Measurements from ENCODE around the gene TNIP2. TPM values are rescaled to one million over a fixed set of nuclear protein-coding genes. Genes with fewer than 3 reads are reported as not detected.
"Not testable (repeated sequence)": the region's sequence is repeated elsewhere in the genome, so short reads cannot be mapped to it uniquely, and the experiment has no call there.

Gene TNIP2
- total RNA-seq, 1 donor = 41.9 TPM

- no peak for DNase-seq (ENCODE audit: low read depth)
- TF ChIP-seq, protein P1, sequence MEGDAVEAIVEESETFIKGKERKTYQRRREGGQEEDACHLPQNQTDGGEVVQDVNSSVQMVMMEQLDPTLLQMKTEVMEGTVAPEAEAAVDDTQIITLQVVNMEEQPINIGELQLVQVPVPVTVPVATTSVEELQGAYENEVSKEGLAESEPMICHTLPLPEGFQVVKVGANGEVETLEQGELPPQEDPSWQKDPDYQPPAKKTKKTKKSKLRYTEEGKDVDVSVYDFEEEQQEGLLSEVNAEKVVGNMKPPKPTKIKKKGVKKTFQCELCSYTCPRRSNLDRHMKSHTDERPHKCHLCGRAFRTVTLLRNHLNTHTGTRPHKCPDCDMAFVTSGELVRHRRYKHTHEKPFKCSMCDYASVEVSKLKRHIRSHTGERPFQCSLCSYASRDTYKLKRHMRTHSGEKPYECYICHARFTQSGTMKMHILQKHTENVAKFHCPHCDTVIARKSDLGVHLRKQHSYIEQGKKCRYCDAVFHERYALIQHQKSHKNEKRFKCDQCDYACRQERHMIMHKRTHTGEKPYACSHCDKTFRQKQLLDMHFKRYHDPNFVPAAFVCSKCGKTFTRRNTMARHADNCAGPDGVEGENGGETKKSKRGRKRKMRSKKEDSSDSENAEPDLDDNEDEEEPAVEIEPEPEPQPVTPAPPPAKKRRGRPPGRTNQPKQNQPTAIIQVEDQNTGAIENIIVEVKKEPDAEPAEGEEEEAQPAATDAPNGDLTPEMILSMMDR (IDR thresholded peaks at IDR 0.05; ENCODE audit: insufficient read depth, low read depth, low read length) = no peak
- H3K4me3 ChIP-seq (ENCODE audit: low read depth, low read length) = no peak overlapping the region
Measured at GRCh38 chr4:2767705-2768074, 11.6 kb upstream of the TNIP2 start.

DNA sequence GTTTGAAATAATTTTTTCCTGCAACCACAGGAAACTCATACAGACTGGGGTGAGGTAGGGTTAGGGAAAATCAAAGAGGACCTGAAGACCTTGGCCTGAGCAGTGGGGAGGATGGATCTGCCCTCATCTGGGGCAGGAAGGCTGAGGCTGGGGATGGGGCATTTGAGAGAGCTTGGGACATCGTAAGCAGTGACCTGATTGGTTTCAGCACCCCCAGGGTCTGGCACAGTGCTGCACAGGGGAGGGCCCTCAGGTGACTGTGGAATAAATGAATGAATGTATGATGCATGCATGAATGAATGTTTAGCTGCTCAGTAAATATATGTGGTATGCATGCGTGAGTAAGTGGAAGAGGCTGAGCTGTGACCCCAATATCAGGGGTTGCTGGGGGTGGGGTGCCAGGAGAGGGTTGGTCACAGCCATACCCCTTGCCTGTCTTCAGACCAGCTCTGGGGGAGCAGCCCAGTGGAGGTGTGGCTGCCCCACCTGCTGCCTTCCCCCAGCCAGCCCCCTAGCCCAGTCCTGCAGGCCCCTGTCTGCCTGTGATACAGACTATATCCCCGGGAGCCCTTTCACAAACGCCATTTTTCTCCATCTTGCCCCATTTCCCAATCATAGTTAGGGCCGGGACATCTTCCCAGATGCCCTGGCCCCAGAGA, 11.0 kb upstream of the TNIP2 start:
- DNase-seq (ENCODE audit: low read depth) = no peak
- TF ChIP-seq, protein P1 (IDR thresholded peaks at IDR 0.05; ENCODE audit: insufficient read depth, low read depth, low read length) = no peak
- no peak overlapping the region for H3K4me3 ChIP-seq (ENCODE audit: low read depth, low read length)

GRCh38 chr4:2765832-2766526, 9.8 kb upstream of the TNIP2 start:
- H3K4me3 ChIP-seq (ENCODE audit: low read depth, low read length) = no peak overlapping the region
- DNase-seq (ENCODE audit: low read depth) = no peak
- TF ChIP-seq, protein P1 (IDR thresholded peaks at IDR 0.05; ENCODE audit: insufficient read depth, low read depth, low read length) = no peak

DNA sequence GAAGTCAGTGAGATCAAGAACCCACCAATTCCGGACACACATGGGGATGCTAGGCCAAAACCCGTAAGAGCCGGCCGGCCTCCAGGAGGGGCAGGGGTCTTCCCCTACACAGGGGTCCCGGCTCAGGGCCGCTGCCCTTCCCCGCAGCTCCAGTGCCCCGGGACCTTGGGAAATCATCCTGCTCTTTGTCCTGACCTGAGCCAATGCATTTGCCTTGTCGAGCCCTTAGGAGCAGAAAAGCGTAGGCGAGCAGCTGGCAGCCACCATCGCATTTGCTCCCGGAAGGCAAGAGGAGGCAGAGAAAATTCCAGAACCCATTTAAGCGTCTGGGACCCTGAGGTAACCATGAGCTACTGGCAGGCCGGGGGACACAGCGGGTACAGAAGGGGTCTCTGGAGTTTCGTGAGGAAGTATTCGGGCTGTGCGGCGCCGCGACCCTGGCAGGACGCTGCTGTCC, 7.4 kb upstream of the TNIP2 start:
- no peak for DNase-seq (ENCODE audit: low read depth)
- peak overlapping the region; percentile 61 for H3K4me3 ChIP-seq (ENCODE audit: low read depth, low read length)
- TF ChIP-seq, protein P1 (IDR thresholded peaks at IDR 0.05; ENCODE audit: insufficient read depth, low read depth, low read length) = no peak

- H3K4me3 ChIP-seq (ENCODE audit: low read depth, low read length) = not testable (repeated sequence)
Measured at GRCh38 chr4:2762486-2763370, 6.6 kb upstream of the TNIP2 start.

DNA sequence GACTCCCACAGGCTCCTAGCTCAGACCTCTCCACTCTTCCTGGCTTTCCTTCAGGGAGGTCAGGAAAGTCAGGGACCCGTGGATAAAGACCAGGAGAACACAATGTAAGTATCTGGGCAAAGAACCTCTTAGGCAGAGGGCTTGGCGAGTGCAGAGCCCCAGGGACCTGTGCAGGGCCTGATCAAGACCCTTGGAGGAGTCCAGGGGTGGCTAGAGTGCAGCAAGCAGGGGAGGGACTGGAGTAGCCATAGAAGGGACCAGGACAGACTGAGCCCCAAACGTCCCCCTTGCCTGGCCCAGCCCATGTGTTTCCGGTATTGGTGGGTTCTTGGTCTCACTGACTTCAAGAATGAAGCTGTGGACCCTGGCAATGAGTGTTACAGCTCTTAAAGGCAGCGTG, 5.9 kb upstream of the TNIP2 start:
- TF ChIP-seq, protein P1 (IDR thresholded peaks at IDR 0.05; ENCODE audit: insufficient read depth, low read depth, low read length) = no peak
- DNase-seq (ENCODE audit: low read depth) = no peak

More at GRCh38 chr4:2762486-2763370, 6.6 kb upstream of the TNIP2 start:
- not testable (repeated sequence) for DNase-seq (ENCODE audit: low read depth)

More for the DNA sequence above, 5.9 kb upstream of the TNIP2 start:
- H3K4me3 ChIP-seq (ENCODE audit: low read depth, low read length) = no peak overlapping the region

All from fibroblast of villous mesenchyme (primary cell).